Measurements from ENCODE around the gene DAGLA. TPM values are rescaled to one million over a fixed set of nuclear protein-coding genes. Genes with fewer than 3 reads are reported as not detected.

DAGLA gene
- total and polyA plus RNA-seq, 3 donors from 2014 or later = 5.1 to 8.3 (median 7.1) TPM

DNA sequence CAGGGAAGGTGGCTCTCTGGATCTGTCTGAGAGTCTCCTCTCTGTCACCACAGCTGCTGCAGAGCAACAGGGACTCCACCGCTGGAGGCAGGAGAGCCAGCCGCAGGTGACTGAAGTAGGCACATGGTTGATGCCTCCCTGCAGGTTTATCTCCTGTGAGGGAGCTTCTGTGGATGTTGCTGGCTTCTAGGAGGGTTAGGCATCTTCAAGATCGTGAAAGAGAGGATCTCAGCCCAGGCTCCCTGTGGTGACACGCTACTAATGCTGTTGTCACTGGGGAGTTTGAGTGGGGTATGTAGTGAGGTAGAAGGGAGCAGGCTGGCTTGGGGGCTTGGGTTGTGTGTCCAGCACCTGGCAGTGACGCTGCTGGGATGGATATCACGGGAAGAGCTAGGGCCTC lies 34.1 kb downstream of the DAGLA start:
- Histone ChIP-seq H3K27me3 (no peaks in the 10 kb centered on the region), H3K9me3 (no peaks in the 10 kb centered on the region), H3K36me3 (ENCODE audit: low read depth, missing control alignments) (no peaks in the 10 kb centered on the region), H3K27ac (no peak overlapping the region), H3K4me3 (no peak overlapping the region), H3K4me1 (peaks cover 13% of the 10 kb centered on the region)
- 78 to 88% methylated on average over 6 of the region's 6 CpGs for WGBS, 2 donors
- intact Hi-C loops (cut with DNase I; ENCODE audit: low total_unique reads) = no loop called here
- DNase-seq = no peak
- TF ChIP-seq POLR2A (IDR thresholded peaks at IDR 0.05) = no peak
- TF ChIP-seq, protein P1, sequence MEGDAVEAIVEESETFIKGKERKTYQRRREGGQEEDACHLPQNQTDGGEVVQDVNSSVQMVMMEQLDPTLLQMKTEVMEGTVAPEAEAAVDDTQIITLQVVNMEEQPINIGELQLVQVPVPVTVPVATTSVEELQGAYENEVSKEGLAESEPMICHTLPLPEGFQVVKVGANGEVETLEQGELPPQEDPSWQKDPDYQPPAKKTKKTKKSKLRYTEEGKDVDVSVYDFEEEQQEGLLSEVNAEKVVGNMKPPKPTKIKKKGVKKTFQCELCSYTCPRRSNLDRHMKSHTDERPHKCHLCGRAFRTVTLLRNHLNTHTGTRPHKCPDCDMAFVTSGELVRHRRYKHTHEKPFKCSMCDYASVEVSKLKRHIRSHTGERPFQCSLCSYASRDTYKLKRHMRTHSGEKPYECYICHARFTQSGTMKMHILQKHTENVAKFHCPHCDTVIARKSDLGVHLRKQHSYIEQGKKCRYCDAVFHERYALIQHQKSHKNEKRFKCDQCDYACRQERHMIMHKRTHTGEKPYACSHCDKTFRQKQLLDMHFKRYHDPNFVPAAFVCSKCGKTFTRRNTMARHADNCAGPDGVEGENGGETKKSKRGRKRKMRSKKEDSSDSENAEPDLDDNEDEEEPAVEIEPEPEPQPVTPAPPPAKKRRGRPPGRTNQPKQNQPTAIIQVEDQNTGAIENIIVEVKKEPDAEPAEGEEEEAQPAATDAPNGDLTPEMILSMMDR (IDR thresholded peaks at IDR 0.05) = no peak

DNA sequence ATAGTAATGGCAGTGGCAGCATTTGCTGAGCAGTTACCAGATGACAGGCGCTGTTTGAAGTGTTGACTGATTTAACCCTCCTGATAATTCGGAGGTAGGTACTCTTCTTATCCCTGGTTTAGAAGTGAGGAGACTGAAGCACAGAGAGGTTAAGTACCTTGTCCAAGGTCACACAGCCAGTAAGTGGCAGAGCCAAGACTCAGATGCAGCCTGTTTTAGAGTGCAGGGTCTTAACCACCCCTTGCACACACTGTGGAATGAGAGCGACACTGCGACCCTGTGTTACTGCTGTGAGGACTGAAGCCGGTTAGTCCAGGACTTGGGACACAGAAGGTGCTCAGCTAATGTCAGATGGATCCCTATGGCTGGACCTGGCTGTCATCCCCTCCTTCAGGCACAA lies 34.7 kb downstream of the DAGLA start:
- no peak overlapping the region for H3K27ac ChIP-seq
- no peaks in the 10 kb centered on the region for H3K9me3 ChIP-seq
- peaks cover 13% of the 10 kb centered on the region for H3K4me1 ChIP-seq
- no peaks in the 10 kb centered on the region for H3K36me3 ChIP-seq (ENCODE audit: low read depth, missing control alignments)
- H3K27me3 ChIP-seq = no peaks in the 10 kb centered on the region
- TF ChIP-seq, protein P1 (IDR thresholded peaks at IDR 0.05) = no peak
- no peak for TF ChIP-seq POLR2A (IDR thresholded peaks at IDR 0.05)
- no peak for DNase-seq
- H3K4me3 ChIP-seq = no peak overlapping the region
- 87 to 98% methylated on average over 5 of the region's 5 CpGs for WGBS, 2 donors
- intact Hi-C loops (cut with DNase I; ENCODE audit: low total_unique reads) = no loop called here

DNA sequence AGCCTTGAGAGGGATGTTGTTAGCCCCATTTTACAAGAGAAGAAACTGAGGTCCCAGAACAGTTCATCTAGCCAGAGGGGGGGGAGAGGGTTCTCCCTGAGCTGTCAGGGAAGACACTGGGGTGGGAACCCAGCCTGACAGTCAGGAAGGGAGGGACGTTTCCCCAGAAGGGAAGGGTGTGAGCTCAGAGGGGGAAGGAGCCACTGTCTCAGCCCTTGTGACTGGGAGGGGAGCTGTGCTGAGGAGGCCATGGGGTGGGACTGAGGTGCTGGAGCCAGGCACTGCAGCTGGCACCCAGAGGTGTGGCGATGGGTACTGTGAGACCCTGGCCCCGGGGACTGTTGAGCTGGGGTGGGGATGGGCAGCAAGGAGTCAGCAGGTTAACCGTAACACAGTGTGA lies 35.7 kb downstream of the DAGLA start:
- Histone ChIP-seq H3K4me1 (peaks cover 11% of the 10 kb centered on the region), H3K9me3 (no peaks in the 10 kb centered on the region), H3K4me3 (no peak overlapping the region), H3K36me3 (ENCODE audit: low read depth, missing control alignments) (no peaks in the 10 kb centered on the region), H3K27me3 (no peaks in the 10 kb centered on the region), H3K27ac (no peak overlapping the region)
- intact Hi-C loops (cut with DNase I; ENCODE audit: low total_unique reads) = no loop called here
- no peak for TF ChIP-seq POLR2A (IDR thresholded peaks at IDR 0.05)
- TF ChIP-seq, protein P1 (IDR thresholded peaks at IDR 0.05) = no peak
- 81 to 91% methylated on average over 4 of the region's 4 CpGs for WGBS, 2 donors
- no peak for DNase-seq

DNA sequence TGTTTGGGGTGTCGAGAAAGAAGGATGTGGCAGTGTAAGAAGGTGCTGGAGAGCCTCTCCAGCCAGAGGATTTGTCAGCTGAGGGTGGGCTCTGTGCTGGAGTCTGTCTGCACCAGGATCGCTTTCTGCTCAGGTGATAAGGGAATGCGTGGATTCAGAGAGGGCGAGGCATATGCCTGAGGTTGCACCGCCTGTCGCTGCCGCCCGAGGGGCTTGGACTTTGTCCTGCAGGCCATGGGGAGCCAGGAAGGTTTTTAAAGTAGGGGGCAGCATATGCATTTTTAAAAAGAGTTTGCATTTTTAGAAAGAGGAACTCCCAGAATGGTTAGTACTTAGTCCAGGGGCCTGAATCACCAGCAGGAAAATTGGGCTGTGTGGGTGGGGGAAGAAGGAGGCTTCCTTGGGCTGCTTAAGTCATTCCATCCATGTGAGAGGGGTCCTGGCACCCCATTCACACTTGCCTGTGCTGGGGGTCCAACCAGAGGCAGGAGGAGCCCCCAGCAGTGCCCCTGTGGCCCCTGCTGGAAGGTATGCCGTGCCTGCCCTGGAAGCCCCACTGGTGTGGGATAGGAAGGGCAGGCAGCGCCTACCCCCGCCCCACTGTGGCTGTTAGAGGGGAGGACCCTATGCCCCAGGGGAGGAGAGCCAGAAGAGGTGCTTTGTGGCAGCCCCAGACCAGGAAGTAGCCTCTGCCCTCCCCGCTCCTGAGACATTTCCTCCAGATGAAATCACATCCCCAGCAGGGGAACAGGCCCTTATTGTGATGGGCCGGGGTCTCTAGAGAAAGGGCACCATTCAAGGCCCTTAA lies 36.5 kb downstream of the DAGLA start:
- 89 to 91% methylated on average over 11 to 13 of the region's 13 CpGs for WGBS, 2 donors
- Histone ChIP-seq H3K4me3 (no peak overlapping the region), H3K9me3 (no peaks in the 10 kb centered on the region), H3K36me3 (ENCODE audit: low read depth, missing control alignments) (no peaks in the 10 kb centered on the region), H3K27ac (no peak overlapping the region), H3K27me3 (no peaks in the 10 kb centered on the region), H3K4me1 (peaks cover 11% of the 10 kb centered on the region)
- no peak for DNase-seq
- intact Hi-C loops (cut with DNase I; ENCODE audit: low total_unique reads) = no loop called here
- TF ChIP-seq, protein P1 (IDR thresholded peaks at IDR 0.05) = no peak
- TF ChIP-seq POLR2A (IDR thresholded peaks at IDR 0.05) = no peak
